ENCODE data around the gene RAB8B. TPM values are rescaled to one million over a fixed set of nuclear protein-coding genes. Genes with fewer than 3 reads are reported as not detected.

Gene RAB8B
- total and polyA plus RNA-seq, 10 of the 15 experiments (the other 5 are each of a cell fraction or from before 2014, with no cell fraction given): 17.8 to 104 (median 65.1) TPM

DNA sequence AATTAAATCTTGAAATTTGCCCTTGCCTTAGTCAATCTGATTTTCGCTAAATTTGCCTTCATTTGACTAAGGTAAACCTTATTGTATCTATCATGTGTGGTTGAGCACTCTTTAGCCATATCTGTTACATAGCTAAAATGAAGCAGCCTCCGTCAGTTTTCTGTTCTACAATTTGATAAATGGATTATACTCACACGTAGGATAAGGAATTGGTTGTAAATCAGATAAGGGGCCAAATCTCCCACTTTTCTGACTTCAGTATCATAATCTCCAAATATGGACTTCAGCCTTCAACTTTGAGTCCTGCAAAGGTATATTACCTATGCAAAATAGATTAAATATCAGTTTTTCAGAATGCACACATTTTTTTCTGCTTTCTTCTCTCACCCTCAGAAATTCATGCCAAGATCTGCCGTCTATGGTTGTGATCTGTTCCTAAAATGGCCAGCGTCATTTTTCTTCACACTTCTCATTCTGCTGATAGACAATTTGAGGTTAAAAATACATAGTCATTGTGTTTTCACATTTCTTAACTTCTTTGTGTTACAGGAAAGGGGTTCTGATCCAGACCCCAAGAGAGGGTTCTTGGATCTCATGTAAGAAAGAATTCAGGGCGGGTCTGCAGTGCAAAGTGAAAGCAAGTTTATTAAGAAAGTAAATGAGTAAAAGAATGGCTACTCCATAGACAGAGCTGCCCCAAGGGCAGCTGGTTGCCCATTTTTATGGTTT is 36.9 kb downstream of the RAB8B start:
- Histone ChIP-seq H3K27ac (ENCODE audit: control insufficient read depth, insufficient read depth) (no peak overlapping the region), H2AFZ (ENCODE audit: control insufficient read depth, low read depth, low read length) (no peak overlapping the region; the same call in 1 of the 2 replicates), H3K79me2 (ENCODE audit: control insufficient read depth, insufficient read depth, low read length) (peaks cover 20% of the 10 kb centered on the region), H3K4me1 (ENCODE audit: control insufficient read depth, insufficient read depth, low read length) (no peaks in the 10 kb centered on the region), H3K9me3 (replicated peaks; ENCODE audit: control insufficient read depth, insufficient read depth, low read length) (no peaks in the 10 kb centered on the region), H4K20me1 (ENCODE audit: control insufficient read depth, insufficient read depth) (no peaks in the 10 kb centered on the region), H3K4me2 (ENCODE audit: control insufficient read depth, insufficient read depth) (no peak overlapping the region; the same call in 1 of the 2 replicates), H3K4me3 (no peak overlapping the region), H3K9ac (ENCODE audit: control insufficient read depth, insufficient read depth, low read length) (no peak overlapping the region), H3K27me3 (replicated peaks in 1 of 2; ENCODE audit: control insufficient read depth in 2 of 2, insufficient read depth in 2 of 2, low read length in 1 of 2) (no peaks in the 10 kb centered on the region), H3K36me3 (ENCODE audit: control insufficient read depth in 2 of 2, insufficient read depth in 2 of 2, low read length in 1 of 2) (peaks cover 0 to 3% of the 10 kb centered on the region in 2 experiments; a peak in 1 of 4 replicates)
- ATAC-seq (no peak), DNase-seq (ENCODE audit: low read depth, low spot score) (no peak), FAIRE-seq (no peak)
- ChIA-PET POLR2A (interaction anchor here (1.5 kb wide), 1 partner anchor 11 kb away, joined by 4 read pairs; no protein-coding TSS in a partner anchor), RAD21 (ENCODE audit: unreplicated experiment) (no interaction called here), CTCF (interaction anchor here (1.4 to 1.6 kb wide), 2 partner anchors 10 to 31 kb away, joined by 3 to 8 read pairs; no protein-coding TSS in a partner anchor), SMC1A (ENCODE audit: uncharacterized antibody, unreplicated experiment) (interaction anchor here (1.1 to 5.0 kb wide), 6 partner anchors 12 to 32 kb away, joined by 3 to 23 read pairs (median 3); no protein-coding TSS in a partner anchor)
- intact Hi-C loops (cut with micrococcal nuclease; ENCODE audit: unreplicated experiment): no loop called here
- in situ Hi-C loops (cut with MboI): no loop called here
- 82% methylated on average over 6 of the region's 6 CpGs for WGBS (ENCODE audit: insufficient coverage, insufficient replicate concordance, low lambda C conversion rate, missing lambda C conversion rate)
- no TSS peak for BruUV-seq (replicated peaks)
- TF ChIP-seq TCF7 (IDR thresholded peaks at IDR 0.05; ENCODE audit: borderline replicate concordance): no peak
- TF ChIP-seq FOXM1 (IDR thresholded peaks at IDR 0.05; ENCODE audit: low read depth, low read length): no peak
- TF ChIP-seq, protein P1, sequence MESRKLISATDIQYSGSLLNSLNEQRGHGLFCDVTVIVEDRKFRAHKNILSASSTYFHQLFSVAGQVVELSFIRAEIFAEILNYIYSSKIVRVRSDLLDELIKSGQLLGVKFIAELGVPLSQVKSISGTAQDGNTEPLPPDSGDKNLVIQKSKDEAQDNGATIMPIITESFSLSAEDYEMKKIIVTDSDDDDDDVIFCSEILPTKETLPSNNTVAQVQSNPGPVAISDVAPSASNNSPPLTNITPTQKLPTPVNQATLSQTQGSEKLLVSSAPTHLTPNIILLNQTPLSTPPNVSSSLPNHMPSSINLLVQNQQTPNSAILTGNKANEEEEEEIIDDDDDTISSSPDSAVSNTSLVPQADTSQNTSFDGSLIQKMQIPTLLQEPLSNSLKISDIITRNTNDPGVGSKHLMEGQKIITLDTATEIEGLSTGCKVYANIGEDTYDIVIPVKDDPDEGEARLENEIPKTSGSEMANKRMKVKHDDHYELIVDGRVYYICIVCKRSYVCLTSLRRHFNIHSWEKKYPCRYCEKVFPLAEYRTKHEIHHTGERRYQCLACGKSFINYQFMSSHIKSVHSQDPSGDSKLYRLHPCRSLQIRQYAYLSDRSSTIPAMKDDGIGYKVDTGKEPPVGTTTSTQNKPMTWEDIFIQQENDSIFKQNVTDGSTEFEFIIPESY (IDR thresholded peaks at IDR 0.05): no peak
- TF ChIP-seq CREB1 (IDR thresholded peaks at IDR 0.05; ENCODE audit: low read depth): no peak
- TF ChIP-seq, protein P2, sequence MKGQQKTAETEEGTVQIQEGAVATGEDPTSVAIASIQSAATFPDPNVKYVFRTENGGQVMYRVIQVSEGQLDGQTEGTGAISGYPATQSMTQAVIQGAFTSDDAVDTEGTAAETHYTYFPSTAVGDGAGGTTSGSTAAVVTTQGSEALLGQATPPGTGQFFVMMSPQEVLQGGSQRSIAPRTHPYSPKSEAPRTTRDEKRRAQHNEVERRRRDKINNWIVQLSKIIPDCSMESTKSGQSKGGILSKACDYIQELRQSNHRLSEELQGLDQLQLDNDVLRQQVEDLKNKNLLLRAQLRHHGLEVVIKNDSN (IDR thresholded peaks at IDR 0.05; ENCODE audit: borderline replicate concordance, extremely low read length, insufficient read depth, low read depth, low read length): no peak
- no peak for TF ChIP-seq EGR1 (IDR thresholded peaks at IDR 0.05; ENCODE audit: borderline replicate concordance in 1 of 2, low read depth in 2 of 2, low read length in 2 of 2)
- no peak for TF ChIP-seq HDAC2 (IDR thresholded peaks at IDR 0.05)
- no peak for TF ChIP-seq POLR2A (IDR thresholded peaks at IDR 0.05; ENCODE audit: low read depth, low read length)
- TF ChIP-seq SPI1 (IDR thresholded peaks at IDR 0.05; ENCODE audit: borderline replicate concordance, insufficient read depth, low read depth, low read length): no peak
- TF ChIP-seq, protein P3, sequence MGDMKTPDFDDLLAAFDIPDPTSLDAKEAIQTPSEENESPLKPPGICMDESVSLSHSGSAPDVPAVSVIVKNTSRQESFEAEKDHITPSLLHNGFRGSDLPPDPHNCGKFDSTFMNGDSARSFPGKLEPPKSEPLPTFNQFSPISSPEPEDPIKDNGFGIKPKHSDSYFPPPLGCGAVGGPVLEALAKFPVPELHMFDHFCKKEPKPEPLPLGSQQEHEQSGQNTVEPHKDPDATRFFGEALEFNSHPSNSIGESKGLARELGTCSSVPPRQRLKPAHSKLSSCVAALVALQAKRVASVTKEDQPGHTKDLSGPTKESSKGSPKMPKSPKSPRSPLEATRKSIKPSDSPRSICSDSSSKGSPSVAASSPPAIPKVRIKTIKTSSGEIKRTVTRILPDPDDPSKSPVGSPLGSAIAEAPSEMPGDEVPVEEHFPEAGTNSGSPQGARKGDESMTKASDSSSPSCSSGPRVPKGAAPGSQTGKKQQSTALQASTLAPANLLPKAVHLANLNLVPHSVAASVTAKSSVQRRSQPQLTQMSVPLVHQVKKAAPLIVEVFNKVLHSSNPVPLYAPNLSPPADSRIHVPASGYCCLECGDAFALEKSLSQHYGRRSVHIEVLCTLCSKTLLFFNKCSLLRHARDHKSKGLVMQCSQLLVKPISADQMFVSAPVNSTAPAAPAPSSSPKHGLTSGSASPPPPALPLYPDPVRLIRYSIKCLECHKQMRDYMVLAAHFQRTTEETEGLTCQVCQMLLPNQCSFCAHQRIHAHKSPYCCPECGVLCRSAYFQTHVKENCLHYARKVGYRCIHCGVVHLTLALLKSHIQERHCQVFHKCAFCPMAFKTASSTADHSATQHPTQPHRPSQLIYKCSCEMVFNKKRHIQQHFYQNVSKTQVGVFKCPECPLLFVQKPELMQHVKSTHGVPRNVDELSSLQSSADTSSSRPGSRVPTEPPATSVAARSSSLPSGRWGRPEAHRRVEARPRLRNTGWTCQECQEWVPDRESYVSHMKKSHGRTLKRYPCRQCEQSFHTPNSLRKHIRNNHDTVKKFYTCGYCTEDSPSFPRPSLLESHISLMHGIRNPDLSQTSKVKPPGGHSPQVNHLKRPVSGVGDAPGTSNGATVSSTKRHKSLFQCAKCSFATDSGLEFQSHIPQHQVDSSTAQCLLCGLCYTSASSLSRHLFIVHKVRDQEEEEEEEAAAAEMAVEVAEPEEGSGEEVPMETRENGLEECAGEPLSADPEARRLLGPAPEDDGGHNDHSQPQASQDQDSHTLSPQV (IDR thresholded peaks at IDR 0.05): no peak
- no peak for TF ChIP-seq ATF7 (IDR thresholded peaks at IDR 0.05; ENCODE audit: low read depth)
- TF ChIP-seq ASH2L (IDR thresholded peaks at IDR 0.05; ENCODE audit: borderline replicate concordance, low read depth): no peak
- TF ChIP-seq CEBPB (IDR thresholded peaks at IDR 0.05; ENCODE audit: borderline replicate concordance in 1 of 2, low read depth in 2 of 2, low read length in 2 of 2): no peak
- TF ChIP-seq SMAD5 (IDR thresholded peaks at IDR 0.05; ENCODE audit: low read depth): no peak
- no peak for TF ChIP-seq BMI1 (IDR thresholded peaks at IDR 0.05; ENCODE audit: borderline replicate concordance)

Data from GM12878 (cell line).